Measurements from ENCODE around the gene TMEM161A. TPM values are rescaled to one million over a fixed set of nuclear protein-coding genes. Genes with fewer than 3 reads are reported as not detected.

Gene TMEM161A
- total and polyA plus RNA-seq, 2 donors (not counting 1 experiment from before 2014, with no cell fraction given): 23.6 to 44.0 TPM

DNA sequence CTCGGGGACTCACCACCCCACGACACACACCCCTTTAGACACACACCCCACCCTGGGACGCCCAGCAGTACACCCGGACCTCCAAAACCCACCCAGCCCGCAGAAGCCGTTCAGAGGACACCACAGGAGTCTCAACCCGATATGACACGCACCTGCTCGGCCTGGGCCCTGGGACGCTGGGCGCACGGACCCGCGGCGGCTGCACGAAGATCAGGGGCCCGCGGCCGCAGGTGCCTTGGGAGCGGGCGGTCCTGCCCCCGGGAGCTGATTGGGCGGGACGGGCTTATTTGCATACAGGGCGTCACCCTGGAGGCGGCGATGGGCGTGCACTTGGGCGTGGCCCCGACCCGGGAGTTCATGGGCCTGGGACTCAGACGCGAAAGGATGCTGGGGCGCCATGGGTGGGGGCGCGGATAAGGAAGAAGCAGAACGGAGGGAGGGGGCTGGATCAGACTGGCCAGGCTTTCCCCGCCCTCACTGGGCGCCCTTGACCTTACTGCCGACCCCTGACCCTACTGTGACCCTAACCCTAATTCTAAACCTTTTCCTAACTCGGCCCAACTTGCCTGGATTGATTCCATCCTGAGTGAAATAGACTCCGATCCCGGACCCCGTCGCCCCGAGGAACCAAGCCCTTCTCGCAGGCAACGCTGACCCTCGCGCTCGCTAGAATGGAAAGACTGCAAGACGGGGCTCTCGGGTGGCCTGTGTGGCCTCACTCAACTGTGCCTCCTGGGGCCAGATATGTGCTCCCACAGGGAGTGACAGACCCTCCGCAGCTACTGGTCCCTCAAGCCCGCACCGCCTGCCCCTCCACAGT lies 32.0 kb upstream of the TMEM161A start, which contains the start of gene MEF2B:
TSS of gene MEF2B (minus strand) at position 211 of the 820 bp plus-strand sequence. CDS start 19,528 bp downstream, outside the sequence.
- Histone ChIP-seq H4K20me1 (ENCODE audit: control insufficient read depth, insufficient read depth, low read length, poor library complexity, severe bottlenecking) (no peaks in the 10 kb centered on the region), H3K4me1 (ENCODE audit: control insufficient read depth in 2 of 2, insufficient read depth in 2 of 2, low read length in 2 of 2) (peaks cover 13 to 29% of the 10 kb centered on the region in 2 donors), H3K27me3 (replicated peaks in 1 of 4; ENCODE audit: control extremely low read depth in 1 of 4, control insufficient read depth in 3 of 4, insufficient read depth in 4 of 4, low read length in 3 of 4) (peaks cover 0 to 18% (median 2%) of the 10 kb centered on the region in 4 experiments), H3K9me3 (ENCODE audit: control extremely low read depth in 1 of 3, control insufficient read depth in 2 of 3, insufficient read depth in 1 of 3, low read length in 2 of 3) (peaks cover 0 to 11% (median 0%) of the 10 kb centered on the region in 3 donors), H2AFZ (ENCODE audit: insufficient read depth, low read depth, low read length, poor library complexity, severe bottlenecking) (peak within 1 kb of the TSS; percentile 36), H3K4me2 (replicated peaks; ENCODE audit: low read depth, low read length, poor library complexity, severe bottlenecking) (peak within 1 kb of the TSS; percentile 84), H3K4me3 (ENCODE audit: control extremely low read depth in 1 of 5, extremely low read depth in 1 of 5, insufficient read depth in 1 of 5, low read depth in 2 of 5, low read length in 4 of 5) (peak within 1 kb of the TSS; percentile 7 to 46 (median 26)), H3K79me2 (ENCODE audit: control insufficient read depth, insufficient read depth, low read length) (no peaks in the 10 kb centered on the region), H3K27ac (ENCODE audit: low read length in 2 of 2) (no peak within 1 kb of the TSS), H3K9ac (ENCODE audit: low read length) (peak within 1 kb of the TSS; percentile 27), H3K36me3 (replicated peaks in 1 of 2; ENCODE audit: control extremely low read depth in 1 of 2, control insufficient read depth in 1 of 2, extremely low read depth in 1 of 2, insufficient read depth in 2 of 2, low read length in 1 of 2) (no peaks in the 10 kb centered on the region)
- POLR2A ChIA-PET: interaction anchor here (1.4 to 1.8 kb wide), 2 partner anchors 9 to 13 kb away, joined by 4 to 8 read pairs; no protein-coding TSS in a partner anchor
- H3K4me1 Mint-ChIP-seq: peaks cover 34% of the 10 kb centered on the region
- CTCF ChIA-PET: interaction anchor here (1.0 to 13.6 kb wide), 4 partner anchors 13 to 320 kb away, joined by 3 to 285 read pairs (median 4); no protein-coding TSS in a partner anchor
- DNase-seq (peak; percentile 88), ATAC-seq (ENCODE audit: low read depth) (peak; percentile 95)
- no peak for TF ChIP-seq EZH2 (IDR thresholded peaks at IDR 0.05; ENCODE audit: borderline replicate concordance, insufficient read depth, low read depth, low read length, poor library complexity, severe bottlenecking)
- TF ChIP-seq, protein P1, sequence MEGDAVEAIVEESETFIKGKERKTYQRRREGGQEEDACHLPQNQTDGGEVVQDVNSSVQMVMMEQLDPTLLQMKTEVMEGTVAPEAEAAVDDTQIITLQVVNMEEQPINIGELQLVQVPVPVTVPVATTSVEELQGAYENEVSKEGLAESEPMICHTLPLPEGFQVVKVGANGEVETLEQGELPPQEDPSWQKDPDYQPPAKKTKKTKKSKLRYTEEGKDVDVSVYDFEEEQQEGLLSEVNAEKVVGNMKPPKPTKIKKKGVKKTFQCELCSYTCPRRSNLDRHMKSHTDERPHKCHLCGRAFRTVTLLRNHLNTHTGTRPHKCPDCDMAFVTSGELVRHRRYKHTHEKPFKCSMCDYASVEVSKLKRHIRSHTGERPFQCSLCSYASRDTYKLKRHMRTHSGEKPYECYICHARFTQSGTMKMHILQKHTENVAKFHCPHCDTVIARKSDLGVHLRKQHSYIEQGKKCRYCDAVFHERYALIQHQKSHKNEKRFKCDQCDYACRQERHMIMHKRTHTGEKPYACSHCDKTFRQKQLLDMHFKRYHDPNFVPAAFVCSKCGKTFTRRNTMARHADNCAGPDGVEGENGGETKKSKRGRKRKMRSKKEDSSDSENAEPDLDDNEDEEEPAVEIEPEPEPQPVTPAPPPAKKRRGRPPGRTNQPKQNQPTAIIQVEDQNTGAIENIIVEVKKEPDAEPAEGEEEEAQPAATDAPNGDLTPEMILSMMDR (IDR thresholded peaks at IDR 0.05): no peak
- intact Hi-C loops (cut with micrococcal nuclease): loop anchor here (1.0 kb wide), 2 partner anchors 10 to 32 kb away; partner anchors contain the start of gene TMEM161A
- H3K27me3 Mint-ChIP-seq: peaks cover 8% of the 10 kb centered on the region
- no peaks in the 10 kb centered on the region for H3K9me3 Mint-ChIP-seq (ENCODE audit: insufficient read depth)
- H3K4me3 Mint-ChIP-seq: peak within 1 kb of the TSS; percentile 82
- 15% methylated on average over 56 of the region's 56 CpGs for WGBS (ENCODE audit: insufficient coverage)
- peak within 1 kb of the TSS; percentile 56 for H3K27ac Mint-ChIP-seq
